ENCODE measurements around the gene MTHFD1.

MTHFD1 gene

DNA sequence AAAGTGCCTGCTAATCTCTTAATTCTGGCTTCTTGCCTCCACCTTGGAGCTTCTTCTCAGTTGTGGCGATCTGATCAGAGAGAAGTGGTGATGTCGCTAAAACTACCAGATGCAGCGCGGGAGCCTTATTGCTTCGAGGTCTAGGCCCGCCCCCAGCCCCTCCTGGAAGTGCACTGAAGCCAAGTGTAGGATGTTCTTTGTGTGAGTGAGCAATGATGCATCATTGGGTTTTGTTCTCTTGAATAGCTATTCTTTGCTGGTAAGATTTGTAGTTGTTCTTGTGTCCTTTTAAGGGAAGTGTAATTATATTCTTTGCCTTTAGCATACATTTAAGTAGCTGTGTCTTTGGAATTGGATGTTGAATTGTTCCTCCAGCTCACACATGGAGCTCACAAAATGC, 35.8 kb downstream of the MTHFD1 start:
- Histone ChIP-seq H3K9me3 (ENCODE audit: control insufficient read depth, low read length) (no peaks in the 10 kb centered on the region), H3K4me3 (ENCODE audit: low read length) (no peak overlapping the region), H3K9ac (ENCODE audit: low read length) (no peak overlapping the region), H3K27me3 (replicated peaks; ENCODE audit: control insufficient read depth, insufficient read depth, low read length) (no peaks in the 10 kb centered on the region), H3K4me1 (ENCODE audit: control insufficient read depth, insufficient read depth, low read length) (peaks cover 5% of the 10 kb centered on the region), H3K36me3 (ENCODE audit: control insufficient read depth, insufficient read depth, low read length, severe bottlenecking) (peaks cover 91% of the 10 kb centered on the region)
- DNase-seq (ENCODE audit: low read depth), result no peak

DNA sequence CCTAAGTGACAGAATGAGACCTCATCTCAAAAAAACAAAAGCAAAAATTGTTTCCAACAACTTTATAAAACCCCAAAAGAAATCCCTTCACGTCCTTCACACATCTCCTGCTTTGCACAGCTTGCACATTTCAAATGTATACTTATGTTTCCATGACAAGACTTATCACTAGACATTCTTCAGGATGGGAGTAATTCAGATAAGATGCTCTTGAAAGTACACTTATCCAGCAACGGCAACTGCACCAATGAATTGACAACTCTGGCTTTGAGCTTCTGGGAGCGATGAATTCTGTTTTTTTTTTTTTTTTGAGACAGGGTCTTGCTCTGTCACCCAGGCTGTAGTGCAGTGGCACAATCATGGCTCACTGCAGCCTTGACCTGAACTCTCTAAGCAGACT, 46.4 kb downstream of the MTHFD1 start:
- no peaks in the 10 kb centered on the region for H3K9me3 ChIP-seq (ENCODE audit: control insufficient read depth, low read length)
- H3K9ac ChIP-seq (ENCODE audit: low read length), result no peak overlapping the region
- no peaks in the 10 kb centered on the region for H3K27me3 ChIP-seq (replicated peaks; ENCODE audit: control insufficient read depth, insufficient read depth, low read length)
- peaks cover 92% of the 10 kb centered on the region for H3K36me3 ChIP-seq (ENCODE audit: control insufficient read depth, insufficient read depth, low read length, severe bottlenecking)
- no peak overlapping the region for H3K4me3 ChIP-seq (ENCODE audit: low read length)
- H3K4me1 ChIP-seq (ENCODE audit: control insufficient read depth, insufficient read depth, low read length), result peaks cover 14% of the 10 kb centered on the region
- DNase-seq (ENCODE audit: low read depth), result no peak

DNA sequence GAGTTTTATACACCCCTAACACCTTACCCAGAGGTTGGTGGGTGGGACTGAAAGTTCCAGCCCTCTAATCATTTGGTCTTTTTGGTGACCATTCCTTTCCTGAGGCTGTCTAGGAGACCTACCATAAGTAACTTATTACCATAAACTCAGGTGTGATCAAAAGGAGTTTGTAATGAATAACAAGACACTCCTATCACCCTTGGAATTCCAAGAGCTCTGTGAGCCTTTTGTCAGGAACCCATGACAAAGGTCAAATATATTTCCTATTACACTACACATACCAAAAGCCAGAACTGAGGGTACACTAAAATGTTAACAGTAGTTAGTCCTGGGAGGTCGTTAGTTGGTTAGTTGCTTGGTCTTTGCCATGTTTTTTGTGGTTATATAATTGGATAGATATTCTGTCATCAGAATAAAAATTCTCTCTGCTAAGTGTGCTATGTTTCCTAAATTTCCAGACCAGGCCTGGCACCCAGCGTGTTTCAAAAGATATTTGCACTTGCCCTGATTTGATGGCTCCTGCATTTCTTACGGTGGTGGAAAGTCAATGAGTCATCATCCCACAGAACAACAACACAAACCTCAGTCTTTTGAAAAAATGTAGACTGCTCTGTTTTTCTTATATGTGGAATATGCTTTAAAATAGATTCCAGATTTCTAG, 50.2 kb downstream of the MTHFD1 start:
- H3K4me1 ChIP-seq (ENCODE audit: control insufficient read depth, insufficient read depth, low read length), result peaks cover 21% of the 10 kb centered on the region
- no peaks in the 10 kb centered on the region for H3K9me3 ChIP-seq (ENCODE audit: control insufficient read depth, low read length)
- H3K27me3 ChIP-seq (replicated peaks; ENCODE audit: control insufficient read depth, insufficient read depth, low read length), result no peaks in the 10 kb centered on the region
- H3K4me3 ChIP-seq (ENCODE audit: low read length), result peak overlapping the region; percentile 43
- peak overlapping the region; percentile 39 for H3K9ac ChIP-seq (ENCODE audit: low read length)
- peaks cover 88% of the 10 kb centered on the region for H3K36me3 ChIP-seq (ENCODE audit: control insufficient read depth, insufficient read depth, low read length, severe bottlenecking)
- DNase-seq (ENCODE audit: low read depth), result peak; percentile 90

DNA sequence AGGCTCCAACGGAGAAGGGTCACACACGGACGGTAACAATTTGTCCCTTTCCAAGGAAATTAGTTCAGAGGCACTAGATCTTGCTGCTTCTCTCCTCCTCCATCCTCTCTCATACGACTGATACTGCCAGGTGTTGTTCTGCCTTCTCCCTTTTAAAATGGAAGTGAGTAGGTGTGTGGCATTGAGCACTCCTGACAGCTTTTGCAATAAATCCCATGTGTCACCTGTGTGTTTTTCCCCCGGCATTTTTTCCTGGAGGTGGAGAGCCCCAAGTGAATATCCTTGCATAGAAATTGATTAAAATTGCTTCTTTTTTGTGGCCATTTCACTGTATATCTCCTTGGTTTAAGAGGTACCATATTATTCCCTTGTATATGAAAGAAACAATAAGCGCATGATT, 51.0 kb downstream of the MTHFD1 start:
- H3K36me3 ChIP-seq (ENCODE audit: control insufficient read depth, insufficient read depth, low read length, severe bottlenecking), result peaks cover 87% of the 10 kb centered on the region
- no peak overlapping the region for H3K4me3 ChIP-seq (ENCODE audit: low read length)
- H3K9ac ChIP-seq (ENCODE audit: low read length), result peak overlapping the region; percentile 39
- peaks cover 21% of the 10 kb centered on the region for H3K4me1 ChIP-seq (ENCODE audit: control insufficient read depth, insufficient read depth, low read length)
- H3K9me3 ChIP-seq (ENCODE audit: control insufficient read depth, low read length), result no peaks in the 10 kb centered on the region
- no peak for DNase-seq (ENCODE audit: low read depth)
- no peaks in the 10 kb centered on the region for H3K27me3 ChIP-seq (replicated peaks; ENCODE audit: control insufficient read depth, insufficient read depth, low read length)

DNA sequence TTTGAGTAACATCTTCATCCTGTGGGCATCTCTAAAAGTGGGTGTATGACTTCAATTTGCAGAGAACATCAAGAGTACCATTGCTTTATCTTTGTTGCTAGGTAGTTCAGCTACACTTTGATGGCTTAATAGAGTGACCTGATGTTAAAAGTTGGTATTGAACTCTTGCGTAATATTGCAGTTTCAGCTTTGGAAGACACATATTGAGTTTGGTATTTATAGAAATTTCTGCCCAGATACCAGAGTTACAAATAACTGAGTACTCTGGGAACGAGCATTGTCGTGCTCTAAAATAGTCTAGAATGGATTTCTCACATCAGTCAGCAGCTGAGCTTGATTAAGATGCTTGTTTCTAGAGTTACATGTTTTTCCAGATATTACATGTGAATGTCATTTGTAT, 52.3 kb downstream of the MTHFD1 start:
- Histone ChIP-seq H3K4me3 (ENCODE audit: low read length) (no peak overlapping the region), H3K4me1 (ENCODE audit: control insufficient read depth, insufficient read depth, low read length) (peaks cover 26% of the 10 kb centered on the region), H3K36me3 (ENCODE audit: control insufficient read depth, insufficient read depth, low read length, severe bottlenecking) (peaks cover 89% of the 10 kb centered on the region), H3K9ac (ENCODE audit: low read length) (no peak overlapping the region), H3K9me3 (ENCODE audit: control insufficient read depth, low read length) (no peaks in the 10 kb centered on the region), H3K27me3 (replicated peaks; ENCODE audit: control insufficient read depth, insufficient read depth, low read length) (no peaks in the 10 kb centered on the region)
- DNase-seq (ENCODE audit: low read depth), result peak; percentile 62

DNA sequence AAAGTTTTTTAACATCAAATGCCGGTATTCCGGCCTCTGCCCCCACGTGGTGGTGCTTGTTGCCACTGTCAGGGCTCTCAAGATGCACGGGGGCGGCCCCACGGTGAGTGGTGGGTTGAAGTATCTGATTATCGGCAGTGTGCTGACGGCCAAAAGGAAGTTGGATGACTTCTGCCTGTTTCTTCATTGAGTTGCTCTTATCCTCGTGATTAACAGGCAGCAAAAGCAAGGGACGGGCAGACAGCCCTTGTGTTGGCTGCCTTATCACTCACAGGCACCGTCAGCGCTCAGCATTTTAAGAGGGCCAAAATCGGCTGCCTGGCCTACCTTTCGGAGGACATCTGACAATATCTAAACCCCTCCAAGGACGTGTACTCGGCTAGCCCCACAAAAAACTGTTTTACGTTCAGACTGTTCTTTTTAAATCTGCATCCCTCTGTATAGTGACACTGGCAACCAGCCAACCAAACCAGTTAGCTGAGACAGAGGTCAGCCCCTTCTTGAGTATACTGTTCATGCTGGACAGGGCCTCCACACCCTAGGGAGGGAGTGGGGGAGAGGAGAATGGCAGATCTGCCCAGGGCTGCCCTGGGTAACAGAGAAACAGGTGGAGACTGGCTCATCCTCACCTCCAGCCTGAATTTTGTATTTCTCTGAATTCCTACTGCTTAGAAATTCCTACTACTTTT, 54.3 kb downstream of the MTHFD1 start:
- Histone ChIP-seq H3K27me3 (replicated peaks; ENCODE audit: control insufficient read depth, insufficient read depth, low read length) (no peaks in the 10 kb centered on the region), H3K4me1 (ENCODE audit: control insufficient read depth, insufficient read depth, low read length) (peaks cover 30% of the 10 kb centered on the region), H3K4me3 (ENCODE audit: low read length) (no peak overlapping the region), H3K9me3 (ENCODE audit: control insufficient read depth, low read length) (no peaks in the 10 kb centered on the region), H3K36me3 (ENCODE audit: control insufficient read depth, insufficient read depth, low read length, severe bottlenecking) (peaks cover 78% of the 10 kb centered on the region), H3K9ac (ENCODE audit: low read length) (no peak overlapping the region)
- DNase-seq (ENCODE audit: low read depth), result no peak

DNA sequence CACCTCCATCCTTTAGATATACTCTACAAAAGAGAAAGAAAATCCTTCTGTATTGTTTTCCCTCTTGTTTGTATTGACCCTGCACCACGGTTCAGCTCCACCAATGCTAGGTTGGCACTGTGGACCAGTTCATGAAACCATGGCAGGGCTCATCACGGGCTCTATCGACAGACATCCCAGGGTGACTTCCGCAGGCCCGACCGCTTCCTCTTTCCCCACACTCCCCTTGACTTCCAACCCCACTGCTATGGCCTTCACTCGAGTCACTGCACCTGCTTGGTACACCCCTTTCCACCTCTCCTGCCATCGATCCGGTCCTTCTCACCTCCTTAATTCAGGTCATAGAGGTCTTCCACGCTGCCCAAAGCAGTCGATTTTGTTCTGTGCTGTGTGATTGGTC, 56.0 kb downstream of the MTHFD1 start:
- DNase-seq (ENCODE audit: low read depth), result no peak
- Histone ChIP-seq H3K36me3 (ENCODE audit: control insufficient read depth, insufficient read depth, low read length, severe bottlenecking) (peaks cover 81% of the 10 kb centered on the region), H3K9ac (ENCODE audit: low read length) (no peak overlapping the region)

DNA sequence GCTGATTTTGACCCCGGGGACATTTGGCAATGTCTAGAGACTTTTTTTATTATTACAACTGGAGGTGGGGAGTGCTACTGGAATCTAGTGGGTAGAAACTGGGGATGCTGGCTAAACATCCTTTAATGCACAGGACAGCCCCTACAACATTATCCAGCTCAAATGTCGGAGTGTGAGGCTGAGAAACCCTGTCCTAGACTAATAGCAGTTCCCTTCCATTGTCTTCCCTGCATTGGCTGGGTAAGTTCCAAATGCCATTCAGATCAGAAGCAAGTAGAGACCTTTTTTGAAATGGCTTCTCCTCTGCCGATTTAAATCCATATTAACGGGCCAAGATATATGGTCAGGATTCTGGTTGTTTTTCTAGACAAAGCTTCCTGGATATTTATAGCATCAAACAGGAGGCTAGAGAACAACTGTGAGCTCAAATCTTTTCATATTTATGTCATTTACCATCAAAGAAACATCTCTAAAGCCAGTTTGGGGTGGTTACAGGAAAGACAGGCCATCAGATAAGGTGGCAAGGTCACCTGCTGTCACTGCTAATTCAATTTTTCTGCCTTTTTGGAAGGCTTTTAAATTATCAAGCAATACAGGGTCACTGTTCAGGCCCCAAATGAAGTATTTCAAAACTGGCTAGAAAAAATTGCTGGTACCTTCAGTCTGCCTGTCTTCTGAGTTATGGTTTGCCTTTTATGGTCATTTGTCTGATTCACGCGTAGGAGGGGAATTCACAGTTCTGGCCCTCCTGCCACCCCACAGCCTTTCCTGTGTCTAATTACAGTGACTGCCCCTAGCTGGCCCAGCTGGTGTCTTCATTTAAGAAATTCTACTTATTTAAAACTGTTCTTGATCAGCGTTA, 57.1 kb downstream of the MTHFD1 start:
- no peak overlapping the region for H3K4me3 ChIP-seq (ENCODE audit: low read length)
- H3K9ac ChIP-seq (ENCODE audit: low read length), result peak overlapping the region; percentile 8
- H3K36me3 ChIP-seq (ENCODE audit: control insufficient read depth, insufficient read depth, low read length, severe bottlenecking), result peaks cover 84% of the 10 kb centered on the region
- no peaks in the 10 kb centered on the region for H3K27me3 ChIP-seq (replicated peaks; ENCODE audit: control insufficient read depth, insufficient read depth, low read length)
- H3K9me3 ChIP-seq (ENCODE audit: control insufficient read depth, low read length), result no peaks in the 10 kb centered on the region
- DNase-seq (ENCODE audit: low read depth), result peak; percentile 87
- peaks cover 14% of the 10 kb centered on the region for H3K4me1 ChIP-seq (ENCODE audit: control insufficient read depth, insufficient read depth, low read length)

More for the DNA sequence above, 56.0 kb downstream of the MTHFD1 start:
- Histone ChIP-seq H3K4me1 (ENCODE audit: control insufficient read depth, insufficient read depth, low read length) (peaks cover 17% of the 10 kb centered on the region), H3K4me3 (ENCODE audit: low read length) (no peak overlapping the region), H3K27me3 (replicated peaks; ENCODE audit: control insufficient read depth, insufficient read depth, low read length) (no peaks in the 10 kb centered on the region), H3K9me3 (ENCODE audit: control insufficient read depth, low read length) (no peaks in the 10 kb centered on the region)

DNA sequence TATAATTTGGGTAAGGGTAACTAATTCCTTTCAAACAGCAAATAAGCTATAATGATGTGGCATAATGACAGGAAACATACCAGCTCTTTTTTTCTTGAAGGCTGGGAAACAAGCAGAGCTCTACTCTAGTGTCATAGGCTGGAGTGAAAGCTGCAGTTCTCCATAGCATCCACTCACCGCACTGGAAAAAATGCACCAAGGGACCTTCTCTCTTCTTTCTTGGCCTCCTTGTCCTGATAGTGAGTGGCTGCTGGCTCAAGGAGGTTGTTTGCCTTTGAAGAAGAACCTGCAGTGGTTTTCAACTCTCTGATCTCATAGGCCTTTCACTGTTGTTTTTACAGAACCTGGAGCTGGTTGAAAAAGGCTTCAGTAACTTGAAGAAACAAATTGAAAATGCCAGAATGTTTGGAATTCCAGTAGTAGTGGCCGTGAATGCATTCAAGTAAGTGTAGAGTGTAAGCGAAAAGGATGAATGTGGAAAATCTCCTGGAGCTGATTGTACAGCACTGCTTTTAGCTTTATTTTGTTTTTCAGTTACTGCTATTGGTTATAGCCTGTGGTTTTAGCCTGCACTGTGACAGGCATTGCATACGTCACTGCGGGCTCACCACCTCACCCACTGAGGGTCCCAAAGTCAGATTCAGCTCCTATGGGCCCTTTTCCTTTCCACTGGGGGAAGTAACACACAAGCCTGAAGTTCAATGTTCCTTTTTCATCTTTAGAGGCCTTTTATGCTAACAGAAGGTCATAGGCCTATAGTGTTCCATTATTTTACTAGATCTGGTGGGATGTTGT, 59.9 kb downstream of the MTHFD1 start:
- Histone ChIP-seq H3K9me3 (ENCODE audit: control insufficient read depth, low read length) (no peaks in the 10 kb centered on the region), H3K4me1 (ENCODE audit: control insufficient read depth, insufficient read depth, low read length) (peaks cover 9% of the 10 kb centered on the region), H3K4me3 (ENCODE audit: low read length) (no peak overlapping the region), H3K36me3 (ENCODE audit: control insufficient read depth, insufficient read depth, low read length, severe bottlenecking) (peaks cover 80% of the 10 kb centered on the region), H3K9ac (ENCODE audit: low read length) (no peak overlapping the region), H3K27me3 (replicated peaks; ENCODE audit: control insufficient read depth, insufficient read depth, low read length) (no peaks in the 10 kb centered on the region)
- peak; percentile 20 for DNase-seq (ENCODE audit: low read depth)

DNA sequence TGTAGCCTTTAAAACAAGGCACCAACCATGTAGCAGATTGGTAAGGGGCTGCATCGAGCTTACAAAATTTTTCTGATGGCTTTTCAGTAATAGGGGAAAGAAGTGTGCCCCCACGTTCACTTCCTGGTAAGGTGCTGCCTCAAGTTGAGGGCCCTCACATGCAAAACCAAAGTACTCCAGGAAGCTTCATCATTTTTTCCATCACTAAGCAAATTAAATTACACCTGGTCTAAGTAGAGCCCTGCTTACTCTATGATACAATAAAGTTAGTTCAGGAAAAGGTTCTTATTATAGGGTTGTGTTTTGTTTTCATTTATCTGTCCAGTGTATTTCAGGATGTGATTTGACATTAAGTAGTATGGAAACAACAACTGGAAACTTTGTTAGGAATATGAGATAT, 62.1 kb downstream of the MTHFD1 start:
- DNase-seq (ENCODE audit: low read depth), result no peak
- Histone ChIP-seq H3K4me3 (ENCODE audit: low read length) (no peak overlapping the region), H3K36me3 (ENCODE audit: control insufficient read depth, insufficient read depth, low read length, severe bottlenecking) (peaks cover 79% of the 10 kb centered on the region), H3K9me3 (ENCODE audit: control insufficient read depth, low read length) (no peaks in the 10 kb centered on the region), H3K4me1 (ENCODE audit: control insufficient read depth, insufficient read depth, low read length) (peaks cover 7% of the 10 kb centered on the region), H3K27me3 (replicated peaks; ENCODE audit: control insufficient read depth, insufficient read depth, low read length) (no peaks in the 10 kb centered on the region), H3K9ac (ENCODE audit: low read length) (no peak overlapping the region)
